ENCODE data around the gene ZNF592. TPM values are rescaled to one million over a fixed set of nuclear protein-coding genes. Genes with fewer than 3 reads are reported as not detected.
"Not testable (repeated sequence)": the region's sequence is repeated elsewhere in the genome, so short reads cannot be mapped to it uniquely, and the experiment has no call there.

The ZNF592 gene
- total RNA-seq, 2 donors from 2014 or later: 9.7 to 18.4 TPM

DNA sequence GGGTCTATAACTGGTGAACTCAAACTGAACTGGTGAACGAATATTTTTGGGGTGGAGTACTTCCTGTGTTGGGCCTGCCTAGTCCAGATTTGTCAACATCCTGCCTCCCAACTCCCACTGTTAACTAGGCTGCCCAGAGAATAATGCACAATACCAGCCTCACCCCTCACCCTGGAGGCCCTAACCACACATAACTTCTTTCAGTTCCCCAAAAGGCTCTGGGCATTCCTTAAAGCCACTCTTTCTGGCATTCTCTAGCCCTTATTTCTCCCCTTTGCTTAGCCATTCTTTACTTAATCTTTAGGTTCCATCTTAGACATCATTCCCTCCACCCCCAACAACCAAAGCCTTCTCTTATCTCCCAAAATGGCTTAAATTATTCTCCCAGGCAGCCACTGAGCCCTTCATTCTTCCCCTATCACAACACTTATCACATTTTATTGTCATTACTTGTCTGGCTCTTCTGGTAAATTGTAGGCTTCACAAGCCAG is 23.3 kb upstream of the ZNF592 start:
- peak overlapping the region; percentile 39 to 57 for H3K27ac ChIP-seq
- DNase-seq (ENCODE audit: low spot score): no peak
- no peak for TF ChIP-seq CTCF (IDR thresholded peaks at IDR 0.05)
- no peaks in the 10 kb centered on the region for H3K9me3 ChIP-seq
- no peaks in the 10 kb centered on the region for H3K36me3 ChIP-seq
- H3K27me3 ChIP-seq: no peaks in the 10 kb centered on the region
- H3K4me1 ChIP-seq: peaks cover 0 to 13% of the 10 kb centered on the region in 2 donors
- H3K4me3 ChIP-seq: no peak overlapping the region

DNA sequence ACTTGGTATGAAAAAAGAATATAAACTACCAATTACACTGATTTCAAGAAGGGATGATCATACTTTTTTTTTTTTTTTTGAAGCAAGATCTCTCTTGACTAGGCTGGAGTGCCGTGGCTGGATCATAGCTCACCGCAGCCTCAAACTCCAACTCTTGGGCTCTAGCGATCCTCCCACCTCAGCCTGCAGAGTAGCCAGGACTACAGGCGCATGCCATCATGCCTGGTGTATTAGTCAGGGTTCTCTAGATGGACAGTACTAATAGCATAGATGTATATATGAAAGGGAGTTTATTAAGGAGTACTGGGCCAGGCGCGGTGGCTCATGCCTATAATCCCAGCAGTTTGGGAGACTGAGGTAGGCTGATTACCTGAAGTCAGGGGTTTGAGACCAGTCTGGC is 21.0 kb upstream of the ZNF592 start:
- H3K4me3 ChIP-seq: no peak overlapping the region
- TF ChIP-seq CTCF (IDR thresholded peaks at IDR 0.05): no peak
- no peaks in the 10 kb centered on the region for H3K27me3 ChIP-seq
- no peak overlapping the region for H3K27ac ChIP-seq
- DNase-seq (ENCODE audit: low spot score): peak; percentile 40
- H3K4me1 ChIP-seq: peaks cover 0 to 13% of the 10 kb centered on the region in 2 donors
- H3K9me3 ChIP-seq: no peaks in the 10 kb centered on the region
- H3K36me3 ChIP-seq: no peaks in the 10 kb centered on the region

- no peak overlapping the region for H3K27ac ChIP-seq
- H3K9me3 ChIP-seq: no peaks in the 10 kb centered on the region
- H3K4me3 ChIP-seq: no peak overlapping the region
- no peaks in the 10 kb centered on the region for H3K36me3 ChIP-seq
- no peak for DNase-seq (ENCODE audit: low spot score)
- no peaks in the 10 kb centered on the region for H3K4me1 ChIP-seq
- no peaks in the 10 kb centered on the region for H3K27me3 ChIP-seq
- no peak for TF ChIP-seq CTCF (IDR thresholded peaks at IDR 0.05)
Observed at GRCh38 chr15:84731774-84732173, 16.6 kb upstream of the ZNF592 start.

DNA sequence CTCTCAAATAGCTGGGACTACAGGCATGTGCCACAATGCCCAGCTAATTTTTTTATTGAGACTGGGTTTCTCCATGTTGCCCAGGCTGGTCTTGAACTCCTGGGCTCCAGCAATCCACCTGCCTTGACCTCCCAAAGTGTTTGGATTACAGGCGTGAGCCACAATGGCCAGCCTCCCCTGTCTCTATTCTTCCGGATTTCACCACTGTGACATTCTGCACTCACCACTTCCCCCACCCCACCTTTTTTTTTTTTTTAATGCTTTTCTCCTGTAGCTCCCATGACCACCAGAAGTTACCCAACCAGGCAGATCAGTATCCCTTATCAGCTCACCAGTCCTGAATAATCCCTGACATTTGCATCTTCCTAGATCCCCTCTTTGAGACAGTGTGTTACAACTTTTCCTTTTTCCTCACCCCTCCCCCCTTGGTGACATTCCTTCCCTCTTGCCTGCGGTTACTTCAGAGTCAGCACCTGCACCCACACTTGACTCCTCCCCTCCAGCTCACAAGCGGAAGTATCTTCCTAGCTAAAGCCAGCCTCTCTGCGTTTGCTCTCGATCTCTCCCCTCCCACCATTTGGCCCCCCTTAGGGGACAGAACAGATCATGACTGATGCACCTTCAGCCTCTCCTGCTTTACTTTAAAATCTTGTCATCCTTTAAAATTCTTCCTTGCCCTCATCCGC is 13.5 kb upstream of the ZNF592 start:
- no peaks in the 10 kb centered on the region for H3K36me3 ChIP-seq
- no peaks in the 10 kb centered on the region for H3K27me3 ChIP-seq
- DNase-seq (ENCODE audit: low spot score): no peak
- no peaks in the 10 kb centered on the region for H3K4me1 ChIP-seq
- no peaks in the 10 kb centered on the region for H3K9me3 ChIP-seq
- no peak overlapping the region for H3K27ac ChIP-seq
- H3K4me3 ChIP-seq: no peak overlapping the region
- no peak for TF ChIP-seq CTCF (IDR thresholded peaks at IDR 0.05)

DNA sequence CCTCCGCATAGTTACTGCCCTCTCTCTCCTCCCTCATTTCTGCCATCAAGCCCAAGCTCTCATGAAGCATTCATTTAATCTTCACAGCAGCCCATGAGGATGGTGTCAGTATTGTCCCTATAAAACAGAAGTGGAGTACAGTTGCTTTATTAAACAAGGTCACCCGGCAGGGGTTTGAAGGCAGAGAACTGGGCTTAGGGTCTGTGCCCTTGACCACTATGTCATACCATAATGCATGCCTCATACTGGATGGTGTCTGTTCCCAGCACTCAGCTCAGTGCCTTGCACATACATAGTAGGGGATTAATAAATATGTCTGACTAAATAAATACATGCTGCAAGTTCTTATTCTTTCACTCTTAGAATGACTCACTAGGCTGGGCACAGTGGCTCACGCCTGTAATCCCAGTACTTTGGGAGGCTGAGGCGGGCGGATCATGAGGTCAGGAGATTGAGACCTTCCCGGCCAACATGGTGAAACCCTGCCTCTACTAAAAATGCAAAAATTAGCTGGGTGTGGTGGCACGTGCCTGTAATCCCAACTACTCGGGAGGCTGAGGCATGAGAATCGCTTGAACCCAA is 12.8 kb upstream of the ZNF592 start:
- not testable (repeated sequence) for DNase-seq (ENCODE audit: low spot score); H3K4me1 ChIP-seq; H3K27me3 ChIP-seq; H3K27ac ChIP-seq; H3K9me3 ChIP-seq; H3K4me3 ChIP-seq; H3K36me3 ChIP-seq

DNA sequence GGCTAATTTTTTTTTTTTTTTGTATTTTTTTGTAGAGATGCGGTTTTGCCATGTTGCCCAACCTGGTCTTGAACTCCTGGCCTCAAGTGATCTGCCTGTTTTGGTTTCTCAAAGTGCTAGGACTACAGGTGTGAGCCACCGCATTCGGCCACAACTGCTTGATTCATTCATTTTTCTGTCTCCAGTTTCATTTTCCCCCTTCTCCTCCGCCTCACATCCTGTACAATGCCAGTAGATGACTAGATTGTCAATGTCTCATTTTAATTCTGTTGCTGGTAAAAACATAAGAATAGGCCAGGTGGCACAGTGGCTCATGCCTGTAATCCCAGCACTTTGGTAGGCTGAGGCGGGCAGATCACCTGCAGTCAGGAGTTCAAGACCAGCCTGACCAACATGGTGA is 12.0 kb upstream of the ZNF592 start:
- Histone ChIP-seq H3K27ac (no peak overlapping the region), H3K4me1 (no peaks in the 10 kb centered on the region), H3K4me3 (no peak overlapping the region), H3K9me3 (no peaks in the 10 kb centered on the region), H3K27me3 (no peaks in the 10 kb centered on the region), H3K36me3 (no peaks in the 10 kb centered on the region)
- no peak for DNase-seq (ENCODE audit: low spot score)
- no peak for TF ChIP-seq CTCF (IDR thresholded peaks at IDR 0.05)
